NCI-H128 (cell line): ENCODE results near the gene SH3RF3.

ENCODE experiments used
- DNase-seq: peaks from one replicate; lab custom pipeline; 2025; ENCODE audit not compliant: unreplicated experiment; lab: John Stamatoyannopoulos, UW

Gene SH3RF3

GRCh38 chr2:109402980-109403840, 274.2 kb downstream of the SH3RF3 start:
- DNase-seq: no peak

- DNase-seq: no peak
Measured at GRCh38 chr2:109403841-109404201, 274.8 kb downstream of the SH3RF3 start.

DNA sequence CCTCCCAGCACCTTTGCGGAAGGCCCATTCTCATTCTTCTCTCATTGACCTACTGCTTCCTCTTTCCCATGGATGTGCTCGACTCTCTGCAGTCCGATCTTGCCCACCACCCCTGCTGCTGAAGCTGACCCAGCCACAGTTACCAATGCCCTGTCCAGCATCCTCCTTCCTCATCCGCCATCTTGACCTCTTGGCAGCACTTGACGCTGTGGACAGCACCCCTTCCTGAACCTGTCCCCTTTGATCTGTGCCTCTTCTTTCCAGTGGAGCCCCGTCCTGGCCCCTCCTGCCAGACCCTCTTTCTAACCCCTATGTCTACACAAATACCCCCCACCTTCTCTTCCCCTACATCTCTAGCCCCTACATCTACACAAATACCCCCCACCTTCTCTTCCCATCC, 275.7 kb downstream of the SH3RF3 start:
- DNase-seq: no peak

- DNase-seq: no peak
Measured at GRCh38 chr2:109405873-109406272, 276.9 kb downstream of the SH3RF3 start.

GRCh38 chr2:109406301-109406700, 277.3 kb downstream of the SH3RF3 start:
- no peak for DNase-seq

DNA sequence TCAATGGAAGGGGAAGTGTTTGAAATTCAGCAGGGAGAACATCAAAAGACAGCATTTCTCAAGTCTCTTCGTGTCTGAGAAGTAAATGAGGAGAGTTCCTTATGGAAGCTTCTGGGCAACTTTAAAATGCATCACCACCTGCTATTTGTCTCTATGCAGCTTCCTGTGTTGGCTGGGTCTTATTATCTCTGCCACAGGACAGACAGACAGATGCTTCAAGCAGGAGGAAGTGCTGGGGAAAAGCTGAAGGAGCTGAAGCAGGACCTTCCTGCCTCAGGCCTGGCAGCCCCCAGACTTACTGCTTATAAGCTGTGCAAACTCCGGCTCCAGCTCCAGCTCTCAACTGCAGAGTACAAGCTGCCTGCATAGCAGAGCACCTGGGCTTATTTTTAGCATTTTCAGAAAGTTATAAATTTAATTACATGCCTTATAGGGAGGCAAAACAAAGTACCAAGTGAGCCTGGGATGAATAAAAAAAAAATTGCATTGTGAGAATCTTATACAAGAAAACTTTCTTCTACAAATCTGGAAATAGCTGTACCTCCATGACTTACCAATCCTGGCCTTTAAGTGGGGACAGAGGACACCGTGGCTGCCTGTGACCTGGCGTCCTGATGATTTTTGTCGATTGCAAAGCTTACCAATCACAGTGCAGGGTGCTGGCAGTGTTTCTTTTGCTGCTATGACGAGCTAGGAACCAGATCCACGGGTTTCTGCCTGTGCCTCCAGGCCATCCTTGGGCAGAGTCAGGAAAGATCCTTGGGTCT, 278.5 kb downstream of the SH3RF3 start:
- no peak for DNase-seq

GRCh38 chr2:109408043-109408335, 279.0 kb downstream of the SH3RF3 start:
- no peak for DNase-seq

- DNase-seq: no peak
Measured at GRCh38 chr2:109409321-109410038, 280.5 kb downstream of the SH3RF3 start.

- peak; percentile 45 for DNase-seq
Measured at GRCh38 chr2:109410039-109410815, 281.2 kb downstream of the SH3RF3 start.

GRCh38 chr2:109411640-109412325, 282.8 kb downstream of the SH3RF3 start:
- DNase-seq: no peak

DNA sequence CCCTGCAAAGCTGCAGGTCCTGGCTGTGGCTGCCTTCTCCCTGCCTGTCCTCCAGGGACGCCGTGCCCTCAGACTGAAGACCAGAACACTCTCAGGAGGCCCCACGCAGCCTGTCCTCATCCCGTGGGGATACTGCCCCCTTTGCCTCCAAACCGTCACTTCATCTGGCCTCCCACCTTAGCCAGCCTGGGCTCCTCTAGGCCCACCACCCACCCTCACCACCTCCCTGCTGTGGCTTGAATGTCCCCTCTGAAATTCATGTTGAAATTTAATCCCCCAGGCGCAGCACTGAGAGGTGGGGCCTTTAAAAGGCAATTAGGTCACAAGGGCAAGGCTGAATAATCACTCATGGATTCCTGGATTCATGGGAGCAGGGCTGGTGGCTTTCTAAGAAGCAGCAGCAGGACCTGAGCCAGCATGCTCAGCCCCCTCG, 286.6 kb downstream of the SH3RF3 start:
- DNase-seq: no peak

GRCh38 chr2:109417701-109418335, 288.8 kb downstream of the SH3RF3 start:
- DNase-seq: no peak

DNA sequence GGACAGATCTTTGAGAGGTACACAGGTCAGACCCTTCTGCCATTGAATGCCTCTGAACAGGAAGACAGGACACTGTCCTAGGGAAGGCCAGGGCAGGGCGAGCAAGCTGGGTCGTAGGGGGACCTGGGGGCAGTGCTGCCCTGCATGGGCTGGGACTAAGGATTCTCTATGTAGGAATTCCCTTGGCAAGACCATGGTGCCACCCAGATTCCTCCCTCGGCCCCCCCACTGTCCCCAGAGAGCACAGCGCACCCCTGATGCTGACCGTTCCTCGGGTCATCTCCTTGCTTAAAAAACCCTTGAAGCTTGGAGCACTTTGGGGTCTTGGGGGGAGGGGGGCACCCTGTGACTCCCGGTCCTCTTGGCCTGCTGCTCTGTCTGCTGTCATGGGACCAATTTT, 289.7 kb downstream of the SH3RF3 start:
- no peak for DNase-seq

- DNase-seq: no peak
Measured at GRCh38 chr2:109419171-109419756, 290.3 kb downstream of the SH3RF3 start.

- no peak for DNase-seq
Measured at GRCh38 chr2:109419960-109420370, 291.0 kb downstream of the SH3RF3 start.

DNA sequence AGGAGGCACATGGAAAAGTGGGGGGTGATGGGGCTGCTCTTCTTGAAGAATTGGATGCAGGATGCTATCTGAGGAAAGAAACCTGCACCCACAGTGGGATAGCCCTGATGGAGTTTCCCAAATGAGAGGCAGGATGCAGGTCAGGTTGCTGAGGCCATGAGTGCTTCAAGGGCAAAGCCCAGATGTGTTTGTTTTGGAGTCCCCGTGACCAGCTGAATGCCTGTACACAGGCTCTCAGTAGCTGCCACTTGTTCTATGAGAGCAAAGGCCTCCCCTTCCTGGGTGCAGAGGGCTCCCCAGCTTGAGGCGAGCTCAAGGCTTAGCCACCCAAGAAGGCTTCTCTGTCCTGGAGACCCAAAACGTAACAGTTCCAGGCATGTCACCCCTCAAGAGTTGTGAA, 292.1 kb downstream of the SH3RF3 start:
- DNase-seq: no peak

DNA sequence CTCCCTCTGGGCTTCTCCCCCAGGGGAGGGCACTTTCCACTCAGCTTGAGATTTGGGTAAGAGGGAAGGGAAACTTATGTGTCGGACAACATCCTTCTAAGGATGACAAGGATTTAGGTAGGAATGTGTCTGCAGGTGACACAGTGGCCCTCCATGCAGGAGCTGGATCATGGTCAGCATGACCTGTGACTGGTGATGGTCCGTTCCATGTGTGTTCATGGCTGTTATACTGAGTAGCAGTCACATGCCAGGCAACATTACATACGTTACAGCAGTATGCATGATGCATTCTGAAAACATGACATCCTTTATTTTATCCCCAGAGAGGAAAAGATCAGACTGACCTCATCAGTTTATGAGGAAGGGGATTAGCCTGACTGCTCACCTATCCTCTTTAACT, 292.6 kb downstream of the SH3RF3 start:
- no peak for DNase-seq

GRCh38 chr2:109422071-109422757, 293.2 kb downstream of the SH3RF3 start:
- DNase-seq: no peak
